SK-N-DZ (cell line): ENCODE measurements around the gene MBOAT1.

ENCODE experiments used
- DNase-seq: peaks from one replicate; pipeline ENCODE4 v3.0.0-alpha.2; 2015; ENCODE audit warnings: low spot score

Gene MBOAT1

GRCh38 chr6:20234136-20234535, 21.9 kb upstream of the MBOAT1 start:
- DNase-seq: no peak

- no peak for DNase-seq
Measured at GRCh38 chr6:20233007-20233730, 20.9 kb upstream of the MBOAT1 start.

GRCh38 chr6:20232188-20232587, 19.9 kb upstream of the MBOAT1 start:
- no peak for DNase-seq

- no peak for DNase-seq
Measured at GRCh38 chr6:20230401-20231119, 18.3 kb upstream of the MBOAT1 start.

- DNase-seq: no peak
Measured at GRCh38 chr6:20229881-20230280, 17.6 kb upstream of the MBOAT1 start.

- DNase-seq: no peak
Measured at GRCh38 chr6:20227350-20227749, 15.1 kb upstream of the MBOAT1 start.

- no peak for DNase-seq
Measured at GRCh38 chr6:20223141-20223540, 10.9 kb upstream of the MBOAT1 start.

- no peak for DNase-seq
Measured at GRCh38 chr6:20221421-20221820, 9.2 kb upstream of the MBOAT1 start.

GRCh38 chr6:20220359-20220758, 8.1 kb upstream of the MBOAT1 start:
- no peak for DNase-seq

- DNase-seq: no peak
Measured at GRCh38 chr6:20217891-20218290, 5.6 kb upstream of the MBOAT1 start.

GRCh38 chr6:20217324-20217855, 5.1 kb upstream of the MBOAT1 start:
- DNase-seq: no peak

- DNase-seq: no peak
Measured at GRCh38 chr6:20215310-20215709, 3.0 kb upstream of the MBOAT1 start.

GRCh38 chr6:20213271-20213798, 1.1 kb upstream of the MBOAT1 start:
- no peak for DNase-seq

- no peak for DNase-seq
Measured at GRCh38 chr6:20211941-20212391, 303 bp downstream of the MBOAT1 start.

GRCh38 chr6:20211037-20211940, 980 bp downstream of the MBOAT1 start:
- no peak for DNase-seq

- no peak for DNase-seq
Measured at GRCh38 chr6:20210158-20210557, 2.1 kb downstream of the MBOAT1 start.

GRCh38 chr6:20208687-20209378, 3.4 kb downstream of the MBOAT1 start:
- DNase-seq: no peak

GRCh38 chr6:20207088-20207418, 5.2 kb downstream of the MBOAT1 start:
- DNase-seq: no peak

- no peak for DNase-seq
Measured at GRCh38 chr6:20205722-20206161, 6.5 kb downstream of the MBOAT1 start.

- DNase-seq: no peak
Measured at GRCh38 chr6:20204512-20204894, 7.8 kb downstream of the MBOAT1 start.
